ENCODE results near the gene NXNL1.

- TF ChIP-seq CTCF (IDR thresholded peaks at IDR 0.05) (no peak), ZFX (IDR thresholded peaks at IDR 0.05; ENCODE audit: borderline replicate concordance) (no peak)
These were observed 18.6 kb upstream of the NXNL1 start for GRCh38 chr19:17479325-17479791.

All from 22Rv1 (cell line).